Astrocyte (in vitro differentiated cells and primary cell): ENCODE results near the gene ZNF394. TPM values are rescaled to one million over a fixed set of nuclear protein-coding genes. Genes with fewer than 3 reads are reported as not detected.

Source experiments
- DNase-seq: peaks from one replicate; pipeline ENCODE4 v3.0.0-alpha.2; 2010; ENCODE audit warnings: low read depth
- FAIRE-seq: peaks from 2 replicates; lab custom pipeline; 2011; peaks lifted over from hg19 to GRCh38; lab: Jason Lieb, UNC
- H2AFZ ChIP-seq: 2 replicates; pipeline ENCODE4 v1.6.0; 2012; ENCODE audit warnings: low read depth, low read length, inconsistent platforms
- H3K27ac ChIP-seq: 2 replicates; pipeline ENCODE4 v1.5.1; 2011; ENCODE audit warnings: low read depth, low read length, inconsistent platforms
- H3K27me3 ChIP-seq: 2 replicates; pipeline ENCODE4 v1.6.0; 2011; ENCODE audit warnings: low read length, inconsistent platforms; ENCODE audit not compliant: insufficient read depth
- H3K36me3 ChIP-seq: 2 replicates; pipeline ENCODE4 v1.5.1; 2011; ENCODE audit warnings: low read length, inconsistent platforms; ENCODE audit not compliant: insufficient read depth
- H3K4me1 ChIP-seq: 2 replicates; pipeline ENCODE4 v1.5.1; 2011; ENCODE audit warnings: low read length, inconsistent platforms; ENCODE audit not compliant: insufficient read depth
- H3K4me2 ChIP-seq: 2 replicates; pipeline ENCODE4 v1.6.0; 2012; ENCODE audit warnings: low read length, inconsistent platforms
- H3K4me3 ChIP-seq: 2 replicates; pipeline ENCODE4 v1.5.1; 2011; ENCODE audit warnings: low read depth, mild to moderate bottlenecking, low read length, inconsistent platforms; ENCODE audit not compliant: insufficient read depth
- H3K79me2 ChIP-seq: 2 replicates; pipeline ENCODE4 v1.6.0; 2012; ENCODE audit warnings: mild to moderate bottlenecking, low read length, inconsistent platforms; ENCODE audit not compliant: insufficient read depth
- H3K9ac ChIP-seq: 2 replicates; pipeline ENCODE4 v1.6.0; 2012; ENCODE audit warnings: mild to moderate bottlenecking, low read length, inconsistent platforms
- H3K9me3 ChIP-seq: 2 replicates; pipeline ENCODE4 v1.5.1; 2012; ENCODE audit warnings: low read depth, mild to moderate bottlenecking, low read length, inconsistent platforms; ENCODE audit not compliant: insufficient read depth
- H4K20me1 ChIP-seq: 2 replicates; pipeline ENCODE4 v1.6.0; 2012; ENCODE audit warnings: low read length, inconsistent platforms; ENCODE audit not compliant: insufficient read depth
- H3K27ac Mint-ChIP-seq: one replicate; pipeline ENCODE4 v1.8.0; 2021; ENCODE audit warnings: mild to moderate bottlenecking, mixed read lengths; ENCODE audit not compliant: unreplicated experiment
- H3K27me3 Mint-ChIP-seq: one replicate; pipeline ENCODE4 v1.8.0; 2021; ENCODE audit warnings: low read depth, mixed read lengths; ENCODE audit not compliant: unreplicated experiment
- H3K36me3 Mint-ChIP-seq: one replicate; pipeline ENCODE4 v1.8.0; 2021; ENCODE audit warnings: low read depth, mixed read lengths; ENCODE audit not compliant: unreplicated experiment
- H3K4me1 Mint-ChIP-seq: one replicate; pipeline ENCODE4 v1.8.0; 2021; ENCODE audit warnings: low read depth, mixed read lengths; ENCODE audit not compliant: unreplicated experiment
- H3K4me3 Mint-ChIP-seq: one replicate; pipeline ENCODE4 v1.8.0; 2021; ENCODE audit warnings: mild to moderate bottlenecking, moderate library complexity, mixed read lengths; ENCODE audit not compliant: unreplicated experiment
- H3K9me3 Mint-ChIP-seq: one replicate; pipeline ENCODE4 v1.8.0; 2021; ENCODE audit warnings: mild to moderate bottlenecking, mixed read lengths; ENCODE audit not compliant: unreplicated experiment
- EZH2 ChIP-seq: IDR thresholded peaks from 2 replicates; pipeline ENCODE4 v1.6.1; 2012; ENCODE audit warnings: mild to moderate bottlenecking, low read length, inconsistent platforms; ENCODE audit not compliant: insufficient read depth
- total RNA-seq: library from RNA; stranded (reverse); gene quantifications from 2 replicates; pipeline ENCODE4 v1.2.1, GENCODE V29; 2021
- TF ChIP-seq, protein P1 (sequence below): IDR thresholded peaks from 2 replicates; pipeline ENCODE4 v1.5.1; 2011; ENCODE audit warnings: low read depth, mild to moderate bottlenecking, inconsistent platforms, low read length, moderate library complexity; ENCODE audit not compliant: insufficient read depth

The ZNF394 gene
- total RNA-seq, 1 donor from 2014 or later = 25.7 TPM

DNA sequence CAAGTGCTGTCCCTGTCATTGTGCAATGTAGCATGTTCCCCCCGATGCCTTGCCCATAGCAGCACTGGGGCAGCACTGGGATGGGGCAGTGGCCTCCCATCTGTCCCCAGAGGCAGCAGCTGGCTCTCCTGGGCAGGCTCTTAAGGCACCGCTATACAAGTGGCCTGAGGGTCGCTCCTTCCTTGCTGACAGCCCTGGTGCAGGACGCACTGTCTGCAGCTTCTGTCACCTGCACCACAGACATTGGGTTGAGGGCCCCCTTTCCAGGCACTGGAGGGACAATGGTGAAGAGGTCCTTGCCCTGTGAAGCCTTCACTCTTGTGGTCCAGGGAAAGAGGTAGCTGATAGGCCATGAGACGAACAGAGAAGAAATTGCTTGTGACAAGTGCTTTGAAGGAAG is 50.8 kb downstream of the ZNF394 start:
- Histone ChIP-seq H4K20me1 (peaks cover 27% of the 10 kb centered on the region), H3K4me3 (no peak overlapping the region), H3K4me2 (no peak overlapping the region), H3K79me2 (peaks cover 17% of the 10 kb centered on the region), H3K27ac (no peak overlapping the region), H3K4me1 (no peaks in the 10 kb centered on the region), H2AFZ (no peak overlapping the region), H3K27me3 (no peaks in the 10 kb centered on the region), H3K9ac (no peak overlapping the region), H3K9me3 (no peaks in the 10 kb centered on the region), H3K36me3 (peaks cover 32% of the 10 kb centered on the region)
- FAIRE-seq (no peak), DNase-seq (no peak)
- Mint-ChIP-seq H3K27me3 (no peaks in the 10 kb centered on the region), H3K27ac (no peak overlapping the region), H3K4me1 (no peaks in the 10 kb centered on the region), H3K9me3 (no peaks in the 10 kb centered on the region), H3K36me3 (peaks cover 30% of the 10 kb centered on the region), H3K4me3 (no peak overlapping the region)
- no peak for TF ChIP-seq EZH2
- TF ChIP-seq, protein P1, sequence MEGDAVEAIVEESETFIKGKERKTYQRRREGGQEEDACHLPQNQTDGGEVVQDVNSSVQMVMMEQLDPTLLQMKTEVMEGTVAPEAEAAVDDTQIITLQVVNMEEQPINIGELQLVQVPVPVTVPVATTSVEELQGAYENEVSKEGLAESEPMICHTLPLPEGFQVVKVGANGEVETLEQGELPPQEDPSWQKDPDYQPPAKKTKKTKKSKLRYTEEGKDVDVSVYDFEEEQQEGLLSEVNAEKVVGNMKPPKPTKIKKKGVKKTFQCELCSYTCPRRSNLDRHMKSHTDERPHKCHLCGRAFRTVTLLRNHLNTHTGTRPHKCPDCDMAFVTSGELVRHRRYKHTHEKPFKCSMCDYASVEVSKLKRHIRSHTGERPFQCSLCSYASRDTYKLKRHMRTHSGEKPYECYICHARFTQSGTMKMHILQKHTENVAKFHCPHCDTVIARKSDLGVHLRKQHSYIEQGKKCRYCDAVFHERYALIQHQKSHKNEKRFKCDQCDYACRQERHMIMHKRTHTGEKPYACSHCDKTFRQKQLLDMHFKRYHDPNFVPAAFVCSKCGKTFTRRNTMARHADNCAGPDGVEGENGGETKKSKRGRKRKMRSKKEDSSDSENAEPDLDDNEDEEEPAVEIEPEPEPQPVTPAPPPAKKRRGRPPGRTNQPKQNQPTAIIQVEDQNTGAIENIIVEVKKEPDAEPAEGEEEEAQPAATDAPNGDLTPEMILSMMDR = no peak

DNA sequence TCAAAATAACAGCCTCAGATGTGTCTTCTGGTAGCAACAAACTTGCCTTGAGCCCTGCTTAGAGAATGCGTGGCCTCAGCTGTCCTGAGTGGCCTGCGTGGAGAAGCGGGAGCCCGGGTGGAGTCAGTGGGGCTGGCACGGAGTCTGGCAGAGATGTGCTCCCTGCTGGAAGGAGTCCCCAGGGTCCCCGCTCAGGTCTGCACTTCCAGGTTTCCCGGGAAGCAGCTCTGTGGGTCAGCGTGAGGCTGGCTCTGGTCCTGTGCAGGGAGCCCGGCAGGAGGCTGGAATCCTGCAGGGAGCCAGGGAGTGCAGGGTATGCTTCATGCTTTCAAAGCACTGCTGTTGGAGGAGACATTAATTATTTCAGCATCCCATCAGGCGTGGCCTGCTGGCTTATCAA is 51.2 kb downstream of the ZNF394 start:
- no peaks in the 10 kb centered on the region for H3K9me3 Mint-ChIP-seq
- no peak for DNase-seq
- Histone ChIP-seq H2AFZ (no peak overlapping the region), H4K20me1 (peaks cover 27% of the 10 kb centered on the region), H3K79me2 (peaks cover 12% of the 10 kb centered on the region), H3K4me2 (no peak overlapping the region), H3K4me1 (no peaks in the 10 kb centered on the region), H3K27ac (no peak overlapping the region), H3K36me3 (peaks cover 32% of the 10 kb centered on the region), H3K27me3 (no peaks in the 10 kb centered on the region), H3K4me3 (no peak overlapping the region), H3K9me3 (no peaks in the 10 kb centered on the region), H3K9ac (no peak overlapping the region)
- TF ChIP-seq, protein P1 = no peak
- TF ChIP-seq EZH2 = no peak
- FAIRE-seq = no peak
- H3K36me3 Mint-ChIP-seq = peaks cover 30% of the 10 kb centered on the region
- H3K27ac Mint-ChIP-seq = no peak overlapping the region
- H3K4me3 Mint-ChIP-seq = no peak overlapping the region
- no peaks in the 10 kb centered on the region for H3K4me1 Mint-ChIP-seq
- H3K27me3 Mint-ChIP-seq = no peaks in the 10 kb centered on the region

DNA sequence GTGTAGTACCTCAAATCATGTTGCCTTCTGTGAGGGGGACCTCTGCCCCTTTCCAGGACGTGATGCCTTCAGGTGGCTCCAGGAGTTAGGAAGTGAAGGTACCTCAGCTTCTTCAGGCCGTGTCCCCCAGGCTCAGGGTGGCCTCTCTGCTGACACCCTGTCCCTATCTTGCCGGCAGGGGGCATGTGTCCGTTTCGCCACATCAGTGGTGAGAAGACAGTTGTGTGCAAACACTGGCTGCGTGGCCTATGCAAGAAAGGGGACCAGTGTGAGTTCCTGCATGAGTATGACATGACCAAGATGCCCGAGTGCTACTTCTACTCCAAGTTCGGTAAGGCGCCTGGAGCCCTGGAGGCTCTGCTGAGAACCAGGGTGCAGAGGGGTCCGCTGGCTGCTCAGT is 52.1 kb downstream of the ZNF394 start:
- no peaks in the 10 kb centered on the region for H3K9me3 Mint-ChIP-seq
- Histone ChIP-seq H3K36me3 (peaks cover 32% of the 10 kb centered on the region), H3K27me3 (no peaks in the 10 kb centered on the region), H3K9me3 (no peaks in the 10 kb centered on the region), H4K20me1 (peaks cover 34% of the 10 kb centered on the region), H3K4me2 (no peak overlapping the region), H3K4me3 (no peak overlapping the region), H3K4me1 (no peaks in the 10 kb centered on the region), H2AFZ (no peak overlapping the region), H3K27ac (no peak overlapping the region), H3K9ac (no peak overlapping the region), H3K79me2 (peaks cover 17% of the 10 kb centered on the region)
- no peak overlapping the region for H3K4me3 Mint-ChIP-seq
- H3K27ac Mint-ChIP-seq = no peak overlapping the region
- FAIRE-seq (no peak), DNase-seq (no peak)
- peaks cover 2% of the 10 kb centered on the region for H3K4me1 Mint-ChIP-seq
- no peak for TF ChIP-seq EZH2
- TF ChIP-seq, protein P1 = no peak
- H3K36me3 Mint-ChIP-seq = peaks cover 28% of the 10 kb centered on the region
- no peaks in the 10 kb centered on the region for H3K27me3 Mint-ChIP-seq
